ENCODE results near the gene CLTB. TPM values are rescaled to one million over a fixed set of nuclear protein-coding genes. Genes with fewer than 3 reads are reported as not detected.
A peak's percentile ranks its signal among the peaks of the same experiment; 100 is the strongest.

CLTB gene
- total RNA-seq, 1 experiment from 2014 or later, result 31.7 TPM

DNA sequence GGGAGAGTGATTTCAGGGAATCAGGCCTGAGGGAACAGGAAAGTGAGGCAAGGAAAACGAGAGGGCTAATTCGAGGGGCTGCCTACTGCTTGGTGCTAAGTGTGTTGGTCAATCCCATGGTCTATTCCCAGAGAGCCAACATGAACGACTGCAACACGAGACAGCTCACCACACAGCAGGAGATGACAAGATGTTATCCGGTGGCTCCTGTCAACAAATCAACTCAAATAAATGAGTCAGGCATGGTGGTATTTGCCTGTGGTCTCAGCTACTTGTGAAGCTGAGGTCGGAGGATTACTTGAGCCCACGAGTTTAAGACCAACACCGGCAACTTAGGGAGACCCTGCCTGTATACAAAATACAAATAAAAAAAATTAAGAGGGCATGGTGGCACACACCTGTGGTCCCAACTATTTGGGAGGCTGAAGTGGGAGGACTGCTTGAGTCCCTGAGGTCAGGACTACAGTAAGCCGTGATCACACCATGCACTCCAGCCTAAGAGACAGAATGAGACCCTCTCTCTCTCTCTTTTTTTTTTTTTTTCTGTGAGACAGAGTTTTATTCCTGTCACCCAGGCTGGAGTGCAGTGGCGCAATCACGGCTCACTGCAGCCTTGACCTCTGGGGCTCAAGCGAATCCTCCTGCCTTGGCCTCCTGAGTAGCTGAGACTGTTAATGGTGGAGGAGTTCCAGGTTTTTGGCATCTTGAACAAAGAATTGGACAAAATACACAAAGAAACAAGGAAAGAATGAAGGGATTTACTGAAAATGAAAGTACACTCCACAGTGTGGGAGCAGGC lies 22.8 kb upstream of the CLTB start:
- no peaks in the 10 kb centered on the region for H3K36me3 ChIP-seq (ENCODE audit: insufficient read depth, low read length)
- H3K4me1 ChIP-seq (ENCODE audit: low read length), result peaks cover 9% of the 10 kb centered on the region
- no peaks in the 10 kb centered on the region for H3K9me2 ChIP-seq (replicated peaks; ENCODE audit: insufficient read depth, low read length)
- no peaks in the 10 kb centered on the region for H3K79me2 ChIP-seq (ENCODE audit: low read length)
- DNase-seq, result no peak
- H3K4me2 ChIP-seq (ENCODE audit: low read depth, low read length, poor library complexity, severe bottlenecking), result no peak overlapping the region
- H3K27me3 ChIP-seq (ENCODE audit: low read length), result no peaks in the 10 kb centered on the region
- no peaks in the 10 kb centered on the region for H3K9me3 ChIP-seq (ENCODE audit: low read length)
- H3K27ac ChIP-seq (ENCODE audit: low read length), result no peak overlapping the region
- no peak overlapping the region for H3K9ac ChIP-seq (ENCODE audit: low read length)
- no peaks in the 10 kb centered on the region for H4K20me1 ChIP-seq (ENCODE audit: insufficient read depth, low read depth, low read length)
- H2AFZ ChIP-seq (ENCODE audit: low read length), result no peak overlapping the region
- H3K4me3 ChIP-seq (ENCODE audit: low read length), result no peak overlapping the region

DNA sequence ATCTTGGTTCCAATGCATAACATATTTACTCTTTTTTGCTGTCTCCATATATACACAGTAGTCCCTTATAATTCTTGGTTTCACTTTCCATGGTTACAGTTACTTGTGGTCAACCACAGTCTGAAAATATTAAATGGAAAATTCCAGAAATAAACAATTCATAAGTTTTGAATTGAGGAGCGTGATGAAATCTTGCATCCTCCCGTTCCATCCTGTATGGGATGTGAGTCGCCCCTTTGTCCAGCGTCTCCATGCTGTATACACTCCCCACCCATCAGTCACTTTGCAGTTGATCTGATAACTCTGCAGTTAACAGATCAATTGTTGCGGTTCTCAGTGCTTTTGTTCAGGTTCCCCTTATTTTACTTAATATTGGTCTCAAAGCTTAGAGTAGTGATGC lies 20.3 kb upstream of the CLTB start:
- DNase-seq, result no peak
- no peaks in the 10 kb centered on the region for H3K79me2 ChIP-seq (ENCODE audit: low read length)
- peak overlapping the region; percentile 19 for H3K4me2 ChIP-seq (ENCODE audit: low read depth, low read length, poor library complexity, severe bottlenecking)
- H2AFZ ChIP-seq (ENCODE audit: low read length), result no peak overlapping the region
- H3K27ac ChIP-seq (ENCODE audit: low read length), result no peak overlapping the region
- peaks cover 9% of the 10 kb centered on the region for H3K4me1 ChIP-seq (ENCODE audit: low read length)
- no peaks in the 10 kb centered on the region for H3K36me3 ChIP-seq (ENCODE audit: insufficient read depth, low read length)
- no peak overlapping the region for H3K4me3 ChIP-seq (ENCODE audit: low read length)
- H3K9me2 ChIP-seq (replicated peaks; ENCODE audit: insufficient read depth, low read length), result no peaks in the 10 kb centered on the region
- no peak overlapping the region for H3K9ac ChIP-seq (ENCODE audit: low read length)
- no peaks in the 10 kb centered on the region for H4K20me1 ChIP-seq (ENCODE audit: insufficient read depth, low read depth, low read length)
- H3K27me3 ChIP-seq (ENCODE audit: low read length), result no peaks in the 10 kb centered on the region
- no peaks in the 10 kb centered on the region for H3K9me3 ChIP-seq (ENCODE audit: low read length)

DNA sequence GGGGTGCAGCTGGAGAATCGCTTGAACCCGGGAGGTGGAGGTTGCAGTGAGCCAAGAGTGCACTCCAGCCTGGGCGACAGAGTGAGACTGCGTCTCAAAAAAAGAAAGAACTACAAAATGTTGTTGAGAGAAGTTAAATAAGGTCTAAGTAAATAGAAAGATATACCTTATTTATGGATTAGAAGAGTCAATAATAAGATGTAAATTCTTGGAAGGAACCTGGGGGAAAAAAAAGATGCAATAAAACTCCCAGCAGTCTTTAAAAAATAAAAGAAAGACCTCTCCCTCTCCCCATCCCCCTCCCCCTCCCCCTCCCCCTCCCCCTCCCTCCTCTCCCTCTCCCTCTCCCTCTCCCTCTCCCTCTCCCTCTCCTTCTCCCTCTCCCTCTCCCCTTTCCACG lies 16.4 kb upstream of the CLTB start:
- DNase-seq, result no peak
- Histone ChIP-seq H3K9me3 (ENCODE audit: low read length) (no peaks in the 10 kb centered on the region), H4K20me1 (ENCODE audit: insufficient read depth, low read depth, low read length) (no peaks in the 10 kb centered on the region), H3K27me3 (ENCODE audit: low read length) (no peaks in the 10 kb centered on the region), H3K9me2 (replicated peaks; ENCODE audit: insufficient read depth, low read length) (no peaks in the 10 kb centered on the region), H2AFZ (ENCODE audit: low read length) (no peak overlapping the region), H3K27ac (ENCODE audit: low read length) (no peak overlapping the region), H3K4me1 (ENCODE audit: low read length) (peaks cover 4% of the 10 kb centered on the region), H3K79me2 (ENCODE audit: low read length) (no peaks in the 10 kb centered on the region), H3K4me3 (ENCODE audit: low read length) (no peak overlapping the region), H3K36me3 (ENCODE audit: insufficient read depth, low read length) (no peaks in the 10 kb centered on the region), H3K9ac (ENCODE audit: low read length) (no peak overlapping the region), H3K4me2 (ENCODE audit: low read depth, low read length, poor library complexity, severe bottlenecking) (no peak overlapping the region)

DNA sequence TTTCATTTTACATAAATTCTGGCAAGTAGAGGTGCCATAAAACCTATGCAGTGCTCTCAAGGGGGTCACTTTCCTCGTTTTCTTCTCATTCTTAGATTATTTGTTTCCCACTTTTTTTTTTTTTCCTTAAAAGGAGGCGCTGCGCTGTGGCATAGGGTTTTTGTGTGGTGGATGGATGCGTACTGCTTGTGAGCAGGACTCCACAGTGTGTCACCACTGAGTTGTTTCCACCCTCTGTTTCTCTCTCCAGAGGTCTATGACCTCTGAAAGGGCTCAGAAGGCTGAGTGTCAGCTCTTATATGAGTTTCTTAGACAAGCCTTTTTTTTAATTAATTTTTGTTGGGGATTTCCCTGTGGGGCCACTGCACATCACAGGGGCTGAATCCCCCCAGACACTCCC lies 13.6 kb upstream of the CLTB start:
- Histone ChIP-seq H3K4me2 (ENCODE audit: low read depth, low read length, poor library complexity, severe bottlenecking) (no peak overlapping the region), H2AFZ (ENCODE audit: low read length) (no peak overlapping the region), H3K27ac (ENCODE audit: low read length) (no peak overlapping the region), H4K20me1 (ENCODE audit: insufficient read depth, low read depth, low read length) (no peaks in the 10 kb centered on the region), H3K9ac (ENCODE audit: low read length) (no peak overlapping the region), H3K9me3 (ENCODE audit: low read length) (no peaks in the 10 kb centered on the region), H3K36me3 (ENCODE audit: insufficient read depth, low read length) (no peaks in the 10 kb centered on the region), H3K4me1 (ENCODE audit: low read length) (no peaks in the 10 kb centered on the region), H3K79me2 (ENCODE audit: low read length) (no peaks in the 10 kb centered on the region), H3K9me2 (replicated peaks; ENCODE audit: insufficient read depth, low read length) (no peaks in the 10 kb centered on the region), H3K27me3 (ENCODE audit: low read length) (no peaks in the 10 kb centered on the region), H3K4me3 (ENCODE audit: low read length) (no peak overlapping the region)
- no peak for DNase-seq

DNA sequence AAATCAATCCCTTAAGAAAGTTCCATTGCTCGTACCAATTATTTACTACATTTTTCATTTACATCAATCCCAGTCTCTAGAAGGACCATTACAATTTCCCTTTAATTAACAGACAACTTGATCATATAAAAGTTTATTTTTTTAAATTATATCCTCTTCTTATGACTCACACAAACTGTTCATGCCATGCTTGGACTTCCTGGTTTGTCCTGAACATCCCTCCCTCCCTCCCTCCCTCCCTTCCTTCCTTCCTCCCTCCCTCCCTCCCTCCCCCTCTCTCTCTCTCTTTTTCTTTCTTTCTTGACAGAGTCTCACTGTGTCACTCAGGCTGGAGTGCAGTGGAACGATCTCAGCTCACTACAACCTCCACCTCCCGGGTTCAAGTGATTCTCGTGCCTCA lies 11.6 kb upstream of the CLTB start:
- Histone ChIP-seq H4K20me1 (ENCODE audit: insufficient read depth, low read depth, low read length) (no peaks in the 10 kb centered on the region), H3K27me3 (ENCODE audit: low read length) (no peaks in the 10 kb centered on the region), H3K4me1 (ENCODE audit: low read length) (no peaks in the 10 kb centered on the region), H3K79me2 (ENCODE audit: low read length) (no peaks in the 10 kb centered on the region), H3K9me3 (ENCODE audit: low read length) (no peaks in the 10 kb centered on the region), H3K4me3 (ENCODE audit: low read length) (no peak overlapping the region), H3K9ac (ENCODE audit: low read length) (no peak overlapping the region), H3K9me2 (replicated peaks; ENCODE audit: insufficient read depth, low read length) (no peaks in the 10 kb centered on the region), H2AFZ (ENCODE audit: low read length) (no peak overlapping the region), H3K27ac (ENCODE audit: low read length) (no peak overlapping the region), H3K4me2 (ENCODE audit: low read depth, low read length, poor library complexity, severe bottlenecking) (no peak overlapping the region), H3K36me3 (ENCODE audit: insufficient read depth, low read length) (no peaks in the 10 kb centered on the region)
- no peak for DNase-seq

DNA sequence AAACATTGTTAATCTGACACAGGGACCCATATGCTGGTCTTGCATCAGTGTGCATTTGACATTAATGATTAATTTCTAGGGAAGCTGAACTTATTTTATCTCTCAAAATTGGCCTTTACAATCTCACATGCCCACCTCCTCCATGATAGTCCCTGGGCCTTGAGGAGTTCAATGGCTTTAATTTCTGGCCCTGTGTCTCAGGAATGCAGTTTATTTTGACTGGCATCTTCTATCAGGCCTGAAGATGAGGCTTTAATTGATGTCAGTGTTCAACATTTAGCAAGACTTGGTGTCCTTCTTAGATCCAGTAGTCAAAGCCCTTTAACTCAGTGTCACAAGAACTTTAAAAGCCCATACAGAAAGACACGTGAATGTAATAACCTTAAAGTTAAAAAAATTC lies 10.5 kb upstream of the CLTB start:
- no peak overlapping the region for H2AFZ ChIP-seq (ENCODE audit: low read length)
- H3K27ac ChIP-seq (ENCODE audit: low read length), result no peak overlapping the region
- no peaks in the 10 kb centered on the region for H4K20me1 ChIP-seq (ENCODE audit: insufficient read depth, low read depth, low read length)
- H3K9me2 ChIP-seq (replicated peaks; ENCODE audit: insufficient read depth, low read length), result no peaks in the 10 kb centered on the region
- no peaks in the 10 kb centered on the region for H3K79me2 ChIP-seq (ENCODE audit: low read length)
- no peaks in the 10 kb centered on the region for H3K27me3 ChIP-seq (ENCODE audit: low read length)
- no peak overlapping the region for H3K4me2 ChIP-seq (ENCODE audit: low read depth, low read length, poor library complexity, severe bottlenecking)
- no peak overlapping the region for H3K4me3 ChIP-seq (ENCODE audit: low read length)
- no peak for DNase-seq
- H3K9ac ChIP-seq (ENCODE audit: low read length), result no peak overlapping the region
- H3K4me1 ChIP-seq (ENCODE audit: low read length), result no peaks in the 10 kb centered on the region
- H3K36me3 ChIP-seq (ENCODE audit: insufficient read depth, low read length), result no peaks in the 10 kb centered on the region
- no peaks in the 10 kb centered on the region for H3K9me3 ChIP-seq (ENCODE audit: low read length)

DNA sequence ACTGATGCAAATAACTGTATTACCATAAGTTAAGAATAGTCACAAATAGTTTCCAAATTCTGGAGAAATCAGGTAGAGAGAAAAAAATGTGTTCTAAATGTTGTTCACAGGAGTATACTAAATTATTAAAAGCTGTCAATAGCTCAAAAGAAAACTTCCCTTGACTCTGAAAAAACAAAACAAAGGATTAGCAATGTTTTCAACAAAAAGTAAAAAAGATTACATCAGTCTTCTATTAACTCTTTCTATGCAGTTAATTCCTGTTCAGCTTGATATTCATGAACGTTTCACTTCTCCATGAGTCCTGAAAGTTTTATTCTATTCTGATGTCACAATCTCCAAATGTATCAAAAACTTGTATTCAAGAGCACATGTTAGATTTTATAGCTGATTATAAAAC lies 9.5 kb upstream of the CLTB start:
- no peaks in the 10 kb centered on the region for H3K9me2 ChIP-seq (replicated peaks; ENCODE audit: insufficient read depth, low read length)
- H3K36me3 ChIP-seq (ENCODE audit: insufficient read depth, low read length), result no peaks in the 10 kb centered on the region
- H3K9me3 ChIP-seq (ENCODE audit: low read length), result no peaks in the 10 kb centered on the region
- no peaks in the 10 kb centered on the region for H3K4me1 ChIP-seq (ENCODE audit: low read length)
- no peak overlapping the region for H3K4me2 ChIP-seq (ENCODE audit: low read depth, low read length, poor library complexity, severe bottlenecking)
- no peak overlapping the region for H2AFZ ChIP-seq (ENCODE audit: low read length)
- DNase-seq, result no peak
- no peak overlapping the region for H3K9ac ChIP-seq (ENCODE audit: low read length)
- H4K20me1 ChIP-seq (ENCODE audit: insufficient read depth, low read depth, low read length), result no peaks in the 10 kb centered on the region
- H3K27ac ChIP-seq (ENCODE audit: low read length), result no peak overlapping the region
- no peaks in the 10 kb centered on the region for H3K79me2 ChIP-seq (ENCODE audit: low read length)
- no peaks in the 10 kb centered on the region for H3K27me3 ChIP-seq (ENCODE audit: low read length)
- H3K4me3 ChIP-seq (ENCODE audit: low read length), result no peak overlapping the region

DNA sequence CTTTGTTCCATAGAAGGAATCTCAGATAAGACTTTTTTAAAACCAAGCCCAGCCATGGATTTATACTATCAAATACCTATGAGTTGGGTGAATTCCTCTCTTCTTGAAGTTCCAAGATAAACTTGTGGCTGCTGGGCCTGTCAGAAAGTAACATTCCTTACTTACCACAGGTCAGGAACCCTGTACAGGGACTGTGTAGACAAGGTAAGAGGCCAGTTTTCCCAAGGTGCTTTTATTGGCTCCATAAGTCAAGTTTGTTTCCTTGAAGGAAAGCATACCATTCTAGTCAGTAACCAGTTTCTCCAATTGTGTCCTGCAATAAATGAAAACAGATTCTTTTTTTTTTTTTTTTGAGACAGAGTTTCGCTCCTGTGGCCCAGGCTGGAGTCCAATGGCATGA lies 8.8 kb upstream of the CLTB start:
- no peaks in the 10 kb centered on the region for H3K9me3 ChIP-seq (ENCODE audit: low read length)
- H3K79me2 ChIP-seq (ENCODE audit: low read length), result no peaks in the 10 kb centered on the region
- H3K4me1 ChIP-seq (ENCODE audit: low read length), result no peaks in the 10 kb centered on the region
- no peaks in the 10 kb centered on the region for H4K20me1 ChIP-seq (ENCODE audit: insufficient read depth, low read depth, low read length)
- no peak overlapping the region for H3K27ac ChIP-seq (ENCODE audit: low read length)
- H3K4me2 ChIP-seq (ENCODE audit: low read depth, low read length, poor library complexity, severe bottlenecking), result no peak overlapping the region
- no peak overlapping the region for H3K9ac ChIP-seq (ENCODE audit: low read length)
- no peaks in the 10 kb centered on the region for H3K9me2 ChIP-seq (replicated peaks; ENCODE audit: insufficient read depth, low read length)
- no peak overlapping the region for H3K4me3 ChIP-seq (ENCODE audit: low read length)
- H3K27me3 ChIP-seq (ENCODE audit: low read length), result no peaks in the 10 kb centered on the region
- no peak overlapping the region for H2AFZ ChIP-seq (ENCODE audit: low read length)
- H3K36me3 ChIP-seq (ENCODE audit: insufficient read depth, low read length), result no peaks in the 10 kb centered on the region
- DNase-seq, result no peak

Data from Karpas-422 (cell line).